ENCODE results near the gene TCF7L2.

TCF7L2 gene

GRCh38 chr10:113111260-113111659 is 161.2 kb downstream of the TCF7L2 start:
- H3K27me3 ChIP-seq (ENCODE audit: control insufficient read depth in 2 of 2, insufficient read depth in 2 of 2, low read length in 2 of 2): no peaks in the 10 kb centered on the region
- peaks cover 0 to 12% of the 10 kb centered on the region in 2 donors for H3K4me1 ChIP-seq (ENCODE audit: control insufficient read depth in 2 of 2, insufficient read depth in 2 of 2, low read length in 2 of 2)
- H3K27ac ChIP-seq (ENCODE audit: low read depth in 2 of 2, low read length in 2 of 2): no peak overlapping the region
- H3K36me3 ChIP-seq (ENCODE audit: control insufficient read depth in 2 of 2, insufficient read depth in 2 of 2, low read length in 2 of 2): peaks cover 0 to 3% of the 10 kb centered on the region in 2 donors
- no peaks in the 10 kb centered on the region for H3K9me3 ChIP-seq (ENCODE audit: control insufficient read depth in 2 of 2, low read length in 2 of 2)
- H3K4me3 ChIP-seq (ENCODE audit: low read length in 2 of 2): no peak overlapping the region
- no peak overlapping the region for H3K9ac ChIP-seq (ENCODE audit: low read depth in 1 of 2, low read length in 2 of 2)

- H3K36me3 ChIP-seq (ENCODE audit: control insufficient read depth in 2 of 2, insufficient read depth in 2 of 2, low read length in 2 of 2): no peaks in the 10 kb centered on the region
- peaks cover 0 to 12% of the 10 kb centered on the region in 2 donors for H3K4me1 ChIP-seq (ENCODE audit: control insufficient read depth in 2 of 2, insufficient read depth in 2 of 2, low read length in 2 of 2)
- peak overlapping the region in 1 of 2 donors; percentile 2 for H3K27ac ChIP-seq (ENCODE audit: low read depth in 2 of 2, low read length in 2 of 2)
- H3K27me3 ChIP-seq (ENCODE audit: control insufficient read depth in 2 of 2, insufficient read depth in 2 of 2, low read length in 2 of 2): no peaks in the 10 kb centered on the region
- no peaks in the 10 kb centered on the region for H3K9me3 ChIP-seq (ENCODE audit: control insufficient read depth in 2 of 2, low read length in 2 of 2)
- H3K4me3 ChIP-seq (ENCODE audit: low read length in 2 of 2): no peak overlapping the region
- H3K9ac ChIP-seq (ENCODE audit: low read depth in 1 of 2, low read length in 2 of 2): no peak overlapping the region
These were observed 162.1 kb downstream of the TCF7L2 start for GRCh38 chr10:113111900-113112853.

GRCh38 chr10:113113241-113113640 is 163.2 kb downstream of the TCF7L2 start:
- no peak overlapping the region for H3K27ac ChIP-seq (ENCODE audit: low read depth in 2 of 2, low read length in 2 of 2)

GRCh38 chr10:113113918-113114317 is 163.9 kb downstream of the TCF7L2 start:
- H3K4me3 ChIP-seq (ENCODE audit: low read length in 2 of 2): no peak overlapping the region
- H3K9me3 ChIP-seq (ENCODE audit: control insufficient read depth in 2 of 2, low read length in 2 of 2): no peaks in the 10 kb centered on the region
- H3K36me3 ChIP-seq (ENCODE audit: control insufficient read depth in 2 of 2, insufficient read depth in 2 of 2, low read length in 2 of 2): no peaks in the 10 kb centered on the region
- H3K27me3 ChIP-seq (ENCODE audit: control insufficient read depth in 2 of 2, insufficient read depth in 2 of 2, low read length in 2 of 2): no peaks in the 10 kb centered on the region
- H3K4me1 ChIP-seq (ENCODE audit: control insufficient read depth in 2 of 2, insufficient read depth in 2 of 2, low read length in 2 of 2): peaks cover 0 to 12% of the 10 kb centered on the region in 2 donors
- no peak overlapping the region for H3K27ac ChIP-seq (ENCODE audit: low read depth in 2 of 2, low read length in 2 of 2)
- no peak overlapping the region for H3K9ac ChIP-seq (ENCODE audit: low read depth in 1 of 2, low read length in 2 of 2)

More at GRCh38 chr10:113113241-113113640, 163.2 kb downstream of the TCF7L2 start:
- Histone ChIP-seq H3K4me1 (ENCODE audit: control insufficient read depth in 2 of 2, insufficient read depth in 2 of 2, low read length in 2 of 2) (peaks cover 0 to 12% of the 10 kb centered on the region in 2 donors), H3K27me3 (ENCODE audit: control insufficient read depth in 2 of 2, insufficient read depth in 2 of 2, low read length in 2 of 2) (no peaks in the 10 kb centered on the region), H3K4me3 (ENCODE audit: low read length in 2 of 2) (no peak overlapping the region), H3K36me3 (ENCODE audit: control insufficient read depth in 2 of 2, insufficient read depth in 2 of 2, low read length in 2 of 2) (no peaks in the 10 kb centered on the region), H3K9me3 (ENCODE audit: control insufficient read depth in 2 of 2, low read length in 2 of 2) (no peaks in the 10 kb centered on the region), H3K9ac (ENCODE audit: low read depth in 1 of 2, low read length in 2 of 2) (no peak overlapping the region)

- Histone ChIP-seq H3K4me3 (ENCODE audit: low read length in 2 of 2) (no peak overlapping the region), H3K27me3 (ENCODE audit: control insufficient read depth in 2 of 2, insufficient read depth in 2 of 2, low read length in 2 of 2) (no peaks in the 10 kb centered on the region), H3K9me3 (ENCODE audit: control insufficient read depth in 2 of 2, low read length in 2 of 2) (no peaks in the 10 kb centered on the region), H3K36me3 (ENCODE audit: control insufficient read depth in 2 of 2, insufficient read depth in 2 of 2, low read length in 2 of 2) (no peaks in the 10 kb centered on the region), H3K4me1 (ENCODE audit: control insufficient read depth in 2 of 2, insufficient read depth in 2 of 2, low read length in 2 of 2) (peaks cover 0 to 12% of the 10 kb centered on the region in 2 donors), H3K9ac (ENCODE audit: low read depth in 1 of 2, low read length in 2 of 2) (no peak overlapping the region), H3K27ac (ENCODE audit: low read depth in 2 of 2, low read length in 2 of 2) (no peak overlapping the region)
These were observed 165.5 kb downstream of the TCF7L2 start for GRCh38 chr10:113115556-113115955.

- H3K9ac ChIP-seq (ENCODE audit: low read depth in 1 of 2, low read length in 2 of 2): no peak overlapping the region
- no peaks in the 10 kb centered on the region for H3K27me3 ChIP-seq (ENCODE audit: control insufficient read depth in 2 of 2, insufficient read depth in 2 of 2, low read length in 2 of 2)
- no peaks in the 10 kb centered on the region for H3K4me1 ChIP-seq (ENCODE audit: control insufficient read depth in 2 of 2, insufficient read depth in 2 of 2, low read length in 2 of 2)
- H3K27ac ChIP-seq (ENCODE audit: low read depth in 2 of 2, low read length in 2 of 2): no peak overlapping the region
- no peak overlapping the region for H3K4me3 ChIP-seq (ENCODE audit: low read length in 2 of 2)
- H3K9me3 ChIP-seq (ENCODE audit: control insufficient read depth in 2 of 2, low read length in 2 of 2): no peaks in the 10 kb centered on the region
- H3K36me3 ChIP-seq (ENCODE audit: control insufficient read depth in 2 of 2, insufficient read depth in 2 of 2, low read length in 2 of 2): no peaks in the 10 kb centered on the region
These were observed 168.8 kb downstream of the TCF7L2 start for GRCh38 chr10:113118882-113119281.

DNA sequence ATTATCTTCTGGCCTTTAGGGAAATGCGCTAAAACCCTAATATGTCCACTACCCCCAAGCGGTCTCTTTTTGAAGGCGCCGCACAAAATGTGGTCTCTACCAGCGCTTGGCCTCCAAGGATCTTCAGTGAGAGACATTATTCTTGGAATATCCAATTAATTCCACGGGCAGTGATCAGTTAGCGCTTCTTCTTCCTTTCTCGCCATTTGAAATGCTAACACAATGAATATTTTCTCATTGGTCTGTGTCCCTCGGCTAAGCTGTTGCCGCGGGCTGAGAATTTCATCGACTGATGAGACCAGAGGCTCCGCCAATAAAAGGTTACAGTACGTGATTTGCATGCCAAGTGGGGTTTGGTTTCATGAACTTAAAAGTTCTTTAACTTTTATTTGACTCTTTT is 169.8 kb downstream of the TCF7L2 start:
- Histone ChIP-seq H3K36me3 (ENCODE audit: control insufficient read depth in 2 of 2, insufficient read depth in 2 of 2, low read length in 2 of 2) (no peaks in the 10 kb centered on the region), H3K27me3 (ENCODE audit: control insufficient read depth in 2 of 2, insufficient read depth in 2 of 2, low read length in 2 of 2) (no peaks in the 10 kb centered on the region), H3K4me1 (ENCODE audit: control insufficient read depth in 2 of 2, insufficient read depth in 2 of 2, low read length in 2 of 2) (no peaks in the 10 kb centered on the region), H3K27ac (ENCODE audit: low read depth in 2 of 2, low read length in 2 of 2) (no peak overlapping the region), H3K9ac (ENCODE audit: low read depth in 1 of 2, low read length in 2 of 2) (no peak overlapping the region), H3K4me3 (ENCODE audit: low read length in 2 of 2) (no peak overlapping the region), H3K9me3 (ENCODE audit: control insufficient read depth in 2 of 2, low read length in 2 of 2) (no peaks in the 10 kb centered on the region)

DNA sequence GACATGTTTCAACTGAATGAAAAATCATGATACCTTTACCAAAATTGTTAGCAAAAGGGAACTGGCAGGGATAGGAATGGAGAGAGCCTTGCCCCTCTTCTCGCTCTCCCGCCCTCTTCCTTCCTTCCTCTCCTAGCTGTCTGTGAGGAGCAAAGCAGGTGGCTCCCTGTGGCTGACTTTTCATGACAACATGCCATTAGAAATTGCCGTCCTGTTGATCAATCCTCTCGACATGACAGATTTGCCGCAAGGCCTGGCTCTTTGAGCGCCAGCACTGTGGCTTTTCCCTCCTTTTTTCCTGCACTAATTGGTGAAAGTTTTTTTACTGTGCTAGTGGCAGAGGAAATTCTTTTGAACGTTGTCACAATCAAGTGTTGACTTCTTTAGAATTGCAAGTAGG is 171.1 kb downstream of the TCF7L2 start:
- no peak overlapping the region for H3K27ac ChIP-seq (ENCODE audit: low read depth in 2 of 2, low read length in 2 of 2)
- H3K27me3 ChIP-seq (ENCODE audit: control insufficient read depth in 2 of 2, insufficient read depth in 2 of 2, low read length in 2 of 2): no peaks in the 10 kb centered on the region
- H3K36me3 ChIP-seq (ENCODE audit: control insufficient read depth in 2 of 2, insufficient read depth in 2 of 2, low read length in 2 of 2): no peaks in the 10 kb centered on the region
- H3K9me3 ChIP-seq (ENCODE audit: control insufficient read depth in 2 of 2, low read length in 2 of 2): no peaks in the 10 kb centered on the region
- H3K9ac ChIP-seq (ENCODE audit: low read depth in 1 of 2, low read length in 2 of 2): no peak overlapping the region
- no peak overlapping the region for H3K4me3 ChIP-seq (ENCODE audit: low read length in 2 of 2)
- H3K4me1 ChIP-seq (ENCODE audit: control insufficient read depth in 2 of 2, insufficient read depth in 2 of 2, low read length in 2 of 2): peaks cover 0 to under 1% of the 10 kb centered on the region in 2 donors

GRCh38 chr10:113122947-113123346 is 172.9 kb downstream of the TCF7L2 start:
- H3K27me3 ChIP-seq (ENCODE audit: control insufficient read depth in 2 of 2, insufficient read depth in 2 of 2, low read length in 2 of 2): no peaks in the 10 kb centered on the region
- H3K9ac ChIP-seq (ENCODE audit: low read depth in 1 of 2, low read length in 2 of 2): no peak overlapping the region
- peaks cover 0 to 3% of the 10 kb centered on the region in 2 donors for H3K4me1 ChIP-seq (ENCODE audit: control insufficient read depth in 2 of 2, insufficient read depth in 2 of 2, low read length in 2 of 2)
- H3K9me3 ChIP-seq (ENCODE audit: control insufficient read depth in 2 of 2, low read length in 2 of 2): no peaks in the 10 kb centered on the region
- H3K27ac ChIP-seq (ENCODE audit: low read depth in 2 of 2, low read length in 2 of 2): no peak overlapping the region
- H3K36me3 ChIP-seq (ENCODE audit: control insufficient read depth in 2 of 2, insufficient read depth in 2 of 2, low read length in 2 of 2): no peaks in the 10 kb centered on the region
- H3K4me3 ChIP-seq (ENCODE audit: low read length in 2 of 2): no peak overlapping the region

DNA sequence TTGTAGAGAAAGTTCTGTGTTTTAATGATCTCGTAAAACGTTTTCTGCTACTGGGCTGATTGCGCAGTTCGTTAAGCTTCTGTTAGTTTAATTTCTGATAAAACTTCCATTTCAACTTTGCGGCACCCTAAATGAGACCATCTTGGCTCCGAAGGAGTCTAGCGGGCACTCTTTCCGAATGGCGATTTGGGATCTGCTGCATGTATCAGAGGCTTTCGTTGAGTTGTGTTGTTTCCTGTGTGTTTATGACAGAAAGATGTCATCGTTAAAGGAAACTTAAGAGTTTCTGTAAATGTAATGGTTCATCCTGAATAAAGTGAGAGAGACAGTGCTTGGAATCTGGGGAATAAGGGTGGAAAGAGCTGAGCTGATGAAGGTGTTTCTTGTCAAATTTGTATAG is 174.7 kb downstream of the TCF7L2 start:
- H3K4me3 ChIP-seq (ENCODE audit: low read length in 2 of 2): no peak overlapping the region
- peaks cover 0 to 3% of the 10 kb centered on the region in 2 donors for H3K4me1 ChIP-seq (ENCODE audit: control insufficient read depth in 2 of 2, insufficient read depth in 2 of 2, low read length in 2 of 2)
- peaks cover 0 to 4% of the 10 kb centered on the region in 2 donors for H3K36me3 ChIP-seq (ENCODE audit: control insufficient read depth in 2 of 2, insufficient read depth in 2 of 2, low read length in 2 of 2)
- H3K27me3 ChIP-seq (ENCODE audit: control insufficient read depth in 2 of 2, insufficient read depth in 2 of 2, low read length in 2 of 2): no peaks in the 10 kb centered on the region
- no peaks in the 10 kb centered on the region for H3K9me3 ChIP-seq (ENCODE audit: control insufficient read depth in 2 of 2, low read length in 2 of 2)
- H3K9ac ChIP-seq (ENCODE audit: low read depth in 1 of 2, low read length in 2 of 2): no peak overlapping the region
- no peak overlapping the region for H3K27ac ChIP-seq (ENCODE audit: low read depth in 2 of 2, low read length in 2 of 2)
